Activated T-cell treated with anti-CD3 and anti-CD28 coated beads, Interleukin-2, amount 50 U/mL, for 24 hours (primary cell): ENCODE data around the gene AOC2.
"Not testable (repeated sequence)": the region's sequence is repeated elsewhere in the genome, so short reads cannot be mapped to it uniquely, and the experiment has no call there.

Experiments
- DNase-seq: peaks from one replicate; pipeline ENCODE4 v3.0.0-alpha.2; 2020
- H3K27ac Mint-ChIP-seq: 2 replicates; pipeline ENCODE4 v1.8.0; 2020; ENCODE audit warnings: mild to moderate bottlenecking, mixed read lengths
- H3K27me3 Mint-ChIP-seq: 2 replicates; pipeline ENCODE4 v1.8.0; 2020; ENCODE audit warnings: mixed read lengths
- H3K36me3 Mint-ChIP-seq: 2 replicates; pipeline ENCODE4 v1.8.0; 2020; ENCODE audit warnings: low read depth, mixed read lengths
- H3K4me1 Mint-ChIP-seq: 2 replicates; pipeline ENCODE4 v1.8.0; 2020; ENCODE audit warnings: low read depth, mixed read lengths
- H3K4me3 Mint-ChIP-seq: 2 replicates; pipeline ENCODE4 v1.8.0; 2020; ENCODE audit warnings: mild to moderate bottlenecking, moderate library complexity, mixed read lengths
- H3K9me3 Mint-ChIP-seq: 2 replicates; pipeline ENCODE4 v1.8.0; 2020; ENCODE audit warnings: mixed read lengths

The AOC2 gene

GRCh38 chr17:42845918-42846593, 1.7 kb downstream of the AOC2 start:
- Mint-ChIP-seq H3K36me3 (peaks cover 57% of the 10 kb centered on the region), H3K4me1 (peaks cover 23% of the 10 kb centered on the region), H3K9me3 (no peaks in the 10 kb centered on the region), H3K27ac (peak overlapping the region; percentile 89), H3K4me3 (no peak overlapping the region), H3K27me3 (no peaks in the 10 kb centered on the region)
- DNase-seq = peak; percentile 52

GRCh38 chr17:42846594-42847280, 2.4 kb downstream of the AOC2 start:
- Mint-ChIP-seq H3K9me3 (no peaks in the 10 kb centered on the region), H3K27ac (no peak overlapping the region), H3K4me3 (no peak overlapping the region), H3K36me3 (peaks cover 50% of the 10 kb centered on the region), H3K4me1 (peaks cover 23% of the 10 kb centered on the region), H3K27me3 (no peaks in the 10 kb centered on the region)
- DNase-seq = no peak

- Mint-ChIP-seq H3K27me3 (no peaks in the 10 kb centered on the region), H3K9me3 (no peaks in the 10 kb centered on the region), H3K4me1 (peaks cover 23% of the 10 kb centered on the region), H3K27ac (no peak overlapping the region), H3K4me3 (no peak overlapping the region), H3K36me3 (peaks cover 36% of the 10 kb centered on the region)
- DNase-seq = no peak
Observed at GRCh38 chr17:42848093-42848492, 3.7 kb downstream of the AOC2 start.

- no peak for DNase-seq
- Mint-ChIP-seq H3K27me3 (peaks cover 2% of the 10 kb centered on the region), H3K4me3 (no peak overlapping the region), H3K4me1 (peaks cover 23% of the 10 kb centered on the region), H3K27ac (no peak overlapping the region), H3K9me3 (no peaks in the 10 kb centered on the region), H3K36me3 (peaks cover 27% of the 10 kb centered on the region)
Observed at GRCh38 chr17:42849031-42849430, 4.7 kb downstream of the AOC2 start.

GRCh38 chr17:42849451-42850181, 5.2 kb downstream of the AOC2 start:
- no peak overlapping the region for H3K27ac Mint-ChIP-seq
- no peak overlapping the region for H3K4me3 Mint-ChIP-seq
- peaks cover 22% of the 10 kb centered on the region for H3K4me1 Mint-ChIP-seq
- no peak for DNase-seq
- peaks cover 2% of the 10 kb centered on the region for H3K27me3 Mint-ChIP-seq
- H3K9me3 Mint-ChIP-seq = no peaks in the 10 kb centered on the region
- peaks cover 21% of the 10 kb centered on the region for H3K36me3 Mint-ChIP-seq

- no peaks in the 10 kb centered on the region for H3K9me3 Mint-ChIP-seq
- no peak within 1 kb of the TSS for H3K4me3 Mint-ChIP-seq
Observed at GRCh38 chr17:42850954-42851353, 6.6 kb downstream of the AOC2 start, which contains the start of gene AOC3. AOC3 (plus strand) TSS chr17:42851199; CDS start chr17:42851344, 145 bp downstream.

GRCh38 chr17:42851371-42852240, 7.2 kb downstream of the AOC2 start:
- not testable (repeated sequence) for H3K4me3 Mint-ChIP-seq, H3K9me3 Mint-ChIP-seq, H3K27ac Mint-ChIP-seq, H3K4me1 Mint-ChIP-seq, H3K36me3 Mint-ChIP-seq, DNase-seq, H3K27me3 Mint-ChIP-seq

More at GRCh38 chr17:42850954-42851353, 6.6 kb downstream of the AOC2 start, which contains the start of gene AOC3:
- Mint-ChIP-seq H3K36me3 (peaks cover 8% of the 10 kb centered on the region), H3K27ac (no peak within 1 kb of the TSS), H3K27me3 (peaks cover 2% of the 10 kb centered on the region), H3K4me1 (peaks cover 12% of the 10 kb centered on the region)
- no peak for DNase-seq

GRCh38 chr17:42852351-42852750, 8.0 kb downstream of the AOC2 start:
- no peak for DNase-seq
- H3K4me1 Mint-ChIP-seq = no peaks in the 10 kb centered on the region
- H3K27ac Mint-ChIP-seq = no peak overlapping the region
- no peaks in the 10 kb centered on the region for H3K9me3 Mint-ChIP-seq
- no peaks in the 10 kb centered on the region for H3K36me3 Mint-ChIP-seq
- no peak overlapping the region for H3K4me3 Mint-ChIP-seq
- peaks cover 2% of the 10 kb centered on the region for H3K27me3 Mint-ChIP-seq

GRCh38 chr17:42853004-42853403, 8.6 kb downstream of the AOC2 start:
- H3K27ac Mint-ChIP-seq = no peak overlapping the region
- no peak overlapping the region for H3K4me3 Mint-ChIP-seq
- no peaks in the 10 kb centered on the region for H3K4me1 Mint-ChIP-seq
- no peaks in the 10 kb centered on the region for H3K9me3 Mint-ChIP-seq
- H3K36me3 Mint-ChIP-seq = no peaks in the 10 kb centered on the region
- peaks cover 2% of the 10 kb centered on the region for H3K27me3 Mint-ChIP-seq
- DNase-seq = no peak

- H3K4me1 Mint-ChIP-seq = no peaks in the 10 kb centered on the region
- DNase-seq = no peak
- H3K9me3 Mint-ChIP-seq = no peaks in the 10 kb centered on the region
- H3K4me3 Mint-ChIP-seq = no peak overlapping the region
- no peaks in the 10 kb centered on the region for H3K36me3 Mint-ChIP-seq
- peaks cover 2% of the 10 kb centered on the region for H3K27me3 Mint-ChIP-seq
- H3K27ac Mint-ChIP-seq = no peak overlapping the region
Observed at GRCh38 chr17:42853597-42853967, 9.2 kb downstream of the AOC2 start.

- H3K27ac Mint-ChIP-seq = no peak overlapping the region
- no peak overlapping the region for H3K4me3 Mint-ChIP-seq
- no peaks in the 10 kb centered on the region for H3K36me3 Mint-ChIP-seq
- DNase-seq = no peak
- H3K27me3 Mint-ChIP-seq = peaks cover 2% of the 10 kb centered on the region
- H3K9me3 Mint-ChIP-seq = no peaks in the 10 kb centered on the region
- no peaks in the 10 kb centered on the region for H3K4me1 Mint-ChIP-seq
Observed at GRCh38 chr17:42853968-42854790, 9.8 kb downstream of the AOC2 start.

- Mint-ChIP-seq H3K4me3 (no peak overlapping the region), H3K4me1 (no peaks in the 10 kb centered on the region), H3K27ac (no peak overlapping the region), H3K27me3 (peaks cover 2% of the 10 kb centered on the region), H3K9me3 (no peaks in the 10 kb centered on the region), H3K36me3 (no peaks in the 10 kb centered on the region)
- DNase-seq = no peak
Observed at GRCh38 chr17:42855048-42855596, 10.7 kb downstream of the AOC2 start.

GRCh38 chr17:42856093-42856492, 11.7 kb downstream of the AOC2 start:
- H3K4me3 Mint-ChIP-seq, H3K4me1 Mint-ChIP-seq, H3K9me3 Mint-ChIP-seq, H3K36me3 Mint-ChIP-seq, H3K27ac Mint-ChIP-seq, H3K27me3 Mint-ChIP-seq, DNase-seq: not testable (repeated sequence)
